Activated naive CD4-positive, alpha-beta T cell treated with anti-CD3 and anti-CD28 coated beads, Interleukin-2, amount 10 ng/mL, durations not matched to agents 7 days and 5 days (primary cell): Measurements from ENCODE around the gene CAMKK2.
A peak's percentile ranks its signal among the peaks of the same experiment; 100 is the strongest.
"Not testable (repeated sequence)": the region's sequence is repeated elsewhere in the genome, so short reads cannot be mapped to it uniquely, and the experiment has no call there.

Experiments
- CTCF ChIA-PET: fragments of 350-600 bp; sonication (Branson Sonifier 250); formaldehyde crosslinking; loops from one replicate; lab custom pipeline; 2021; ENCODE audit warnings: antibody characterized with exemption; lab: Charles Lee
- DNase-seq: peaks from one replicate; pipeline ENCODE4 v3.0.0-alpha.2; 2020
- H3K27ac Mint-ChIP-seq: one replicate; pipeline ENCODE4 v1.8.0; 2021; ENCODE audit warnings: mild to moderate bottlenecking, moderate library complexity, mixed read lengths
- H3K27me3 Mint-ChIP-seq: one replicate; pipeline ENCODE4 v1.8.0; 2021; ENCODE audit warnings: mild to moderate bottlenecking, mixed read lengths
- H3K36me3 Mint-ChIP-seq: one replicate; pipeline ENCODE4 v1.8.0; 2021; ENCODE audit warnings: mixed read lengths
- H3K4me1 Mint-ChIP-seq: one replicate; pipeline ENCODE4 v1.8.0; 2021; ENCODE audit warnings: mixed read lengths
- H3K4me3 Mint-ChIP-seq: one replicate; pipeline ENCODE4 v1.8.0; 2021; ENCODE audit warnings: mild to moderate bottlenecking, moderate library complexity, mixed read lengths
- H3K9me3 Mint-ChIP-seq: one replicate; pipeline ENCODE4 v1.8.0; 2021; ENCODE audit warnings: mixed read lengths

Gene CAMKK2

DNA sequence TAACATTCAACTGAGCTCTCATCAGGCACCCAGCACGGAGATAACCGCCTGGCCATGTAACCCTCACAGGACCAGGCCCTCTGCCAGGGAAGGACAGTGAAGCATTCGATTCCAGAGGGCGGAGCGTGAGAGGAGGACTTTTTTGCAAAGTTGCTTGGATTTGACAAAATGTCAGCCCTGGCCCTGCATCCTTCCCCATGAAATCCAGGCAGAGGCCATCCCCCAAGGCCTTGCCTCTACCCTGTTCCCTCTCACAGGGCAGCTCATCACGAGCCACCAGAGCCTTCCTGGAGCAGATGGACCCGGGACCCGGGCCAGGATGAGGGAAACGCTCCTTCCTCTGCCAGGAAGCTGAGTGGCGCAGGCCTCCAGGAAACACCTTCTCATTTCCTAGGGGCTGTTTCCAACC is 17.0 kb downstream of the CAMKK2 start:
- H3K4me3 Mint-ChIP-seq, result no peak overlapping the region
- no peaks in the 10 kb centered on the region for H3K4me1 Mint-ChIP-seq
- no peak overlapping the region for H3K27ac Mint-ChIP-seq
- H3K36me3 Mint-ChIP-seq, result peaks cover 20% of the 10 kb centered on the region
- no peak for DNase-seq
- no peaks in the 10 kb centered on the region for H3K27me3 Mint-ChIP-seq
- H3K9me3 Mint-ChIP-seq, result no peaks in the 10 kb centered on the region
- CTCF ChIA-PET, result no interaction called here

DNA sequence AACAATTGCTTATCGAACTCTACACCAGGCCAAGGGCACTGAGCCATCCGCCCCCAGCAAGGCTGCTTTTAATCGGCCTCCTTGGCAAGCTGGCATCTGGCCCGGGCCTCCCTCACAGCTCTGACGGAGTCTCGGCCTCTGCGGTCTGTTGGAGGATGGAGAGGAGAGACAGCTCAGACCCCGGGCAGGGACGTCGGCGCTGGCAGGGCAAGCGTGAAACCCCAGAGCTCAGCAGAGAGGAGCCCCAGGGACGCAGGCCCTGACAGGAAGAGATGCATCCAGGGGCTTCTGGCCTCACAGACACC is 17.5 kb downstream of the CAMKK2 start:
- H3K9me3 Mint-ChIP-seq, result no peaks in the 10 kb centered on the region
- H3K4me1 Mint-ChIP-seq, result no peaks in the 10 kb centered on the region
- no peak overlapping the region for H3K4me3 Mint-ChIP-seq
- CTCF ChIA-PET, result no interaction called here
- no peak overlapping the region for H3K27ac Mint-ChIP-seq
- DNase-seq, result no peak
- peaks cover 20% of the 10 kb centered on the region for H3K36me3 Mint-ChIP-seq
- H3K27me3 Mint-ChIP-seq, result no peaks in the 10 kb centered on the region

DNA sequence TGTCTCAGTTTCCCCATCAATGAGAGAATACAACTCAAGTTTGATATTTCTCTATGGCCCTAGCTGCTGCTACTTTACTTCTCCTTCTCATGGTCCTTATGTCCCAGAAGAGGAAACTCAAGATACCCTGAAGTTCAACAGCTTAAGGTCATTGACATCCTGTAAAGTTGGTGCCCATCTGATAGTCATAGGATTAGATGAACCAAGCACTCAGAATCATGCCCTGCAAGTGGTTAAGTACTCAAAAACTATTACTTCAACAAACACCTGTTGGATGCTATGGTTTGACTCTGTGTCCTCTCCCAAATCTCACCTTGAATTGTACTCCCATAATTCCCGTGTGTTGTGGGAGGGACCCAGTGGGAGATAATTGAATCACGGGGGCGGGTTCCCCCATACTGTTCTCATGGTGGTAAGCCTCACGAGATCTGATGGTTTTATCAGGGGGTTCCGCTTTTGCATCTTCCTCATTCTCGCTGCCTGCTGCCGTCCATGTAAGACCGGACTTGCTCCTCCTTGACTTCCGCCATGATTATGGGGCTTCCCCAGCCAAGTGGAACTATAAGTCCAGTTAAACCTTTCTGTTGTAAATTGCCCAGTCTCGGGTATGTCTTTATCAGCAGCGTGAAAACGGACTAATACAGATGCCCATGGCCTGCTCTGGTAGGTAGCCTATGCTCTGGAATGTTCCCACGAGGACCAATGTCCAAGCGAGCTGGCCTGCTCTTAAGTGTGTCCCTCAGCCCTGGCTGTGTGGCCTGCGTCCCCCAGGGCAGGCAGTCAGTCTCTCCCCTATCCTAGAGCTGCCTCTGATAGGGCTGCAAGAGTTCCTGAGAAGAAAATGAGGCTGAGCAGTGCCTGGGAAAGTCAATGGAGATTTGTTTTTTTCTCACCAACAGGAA is 18.1 kb downstream of the CAMKK2 start:
- Mint-ChIP-seq H3K27me3 (no peaks in the 10 kb centered on the region), H3K4me3 (no peak overlapping the region), H3K4me1 (no peaks in the 10 kb centered on the region), H3K9me3 (no peaks in the 10 kb centered on the region), H3K27ac (no peak overlapping the region), H3K36me3 (peaks cover 20% of the 10 kb centered on the region)
- DNase-seq, result no peak
- CTCF ChIA-PET, result no interaction called here

DNA sequence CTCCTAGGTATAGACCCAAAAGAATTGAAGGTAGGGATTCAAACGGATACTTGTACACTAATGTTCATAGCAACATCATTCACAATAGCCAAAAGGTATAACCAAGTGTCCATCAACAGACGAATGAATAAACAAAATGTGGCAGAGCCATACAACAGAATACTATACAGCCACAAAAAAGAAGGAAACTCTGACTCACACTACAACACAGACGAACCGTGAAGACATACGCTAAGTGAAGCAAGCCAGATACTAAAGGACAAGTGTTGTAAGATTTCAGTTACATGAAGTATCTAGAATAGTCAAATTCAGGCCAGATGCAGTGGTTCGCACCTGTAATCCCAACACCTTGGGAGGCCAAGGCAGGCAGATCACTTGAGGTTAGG is 19.1 kb downstream of the CAMKK2 start:
- no peak for DNase-seq
- H3K9me3 Mint-ChIP-seq, result no peaks in the 10 kb centered on the region
- no peak overlapping the region for H3K4me3 Mint-ChIP-seq
- no peak overlapping the region for H3K27ac Mint-ChIP-seq
- H3K36me3 Mint-ChIP-seq, result peaks cover 25% of the 10 kb centered on the region
- CTCF ChIA-PET, result no interaction called here
- H3K4me1 Mint-ChIP-seq, result no peaks in the 10 kb centered on the region
- no peaks in the 10 kb centered on the region for H3K27me3 Mint-ChIP-seq

DNA sequence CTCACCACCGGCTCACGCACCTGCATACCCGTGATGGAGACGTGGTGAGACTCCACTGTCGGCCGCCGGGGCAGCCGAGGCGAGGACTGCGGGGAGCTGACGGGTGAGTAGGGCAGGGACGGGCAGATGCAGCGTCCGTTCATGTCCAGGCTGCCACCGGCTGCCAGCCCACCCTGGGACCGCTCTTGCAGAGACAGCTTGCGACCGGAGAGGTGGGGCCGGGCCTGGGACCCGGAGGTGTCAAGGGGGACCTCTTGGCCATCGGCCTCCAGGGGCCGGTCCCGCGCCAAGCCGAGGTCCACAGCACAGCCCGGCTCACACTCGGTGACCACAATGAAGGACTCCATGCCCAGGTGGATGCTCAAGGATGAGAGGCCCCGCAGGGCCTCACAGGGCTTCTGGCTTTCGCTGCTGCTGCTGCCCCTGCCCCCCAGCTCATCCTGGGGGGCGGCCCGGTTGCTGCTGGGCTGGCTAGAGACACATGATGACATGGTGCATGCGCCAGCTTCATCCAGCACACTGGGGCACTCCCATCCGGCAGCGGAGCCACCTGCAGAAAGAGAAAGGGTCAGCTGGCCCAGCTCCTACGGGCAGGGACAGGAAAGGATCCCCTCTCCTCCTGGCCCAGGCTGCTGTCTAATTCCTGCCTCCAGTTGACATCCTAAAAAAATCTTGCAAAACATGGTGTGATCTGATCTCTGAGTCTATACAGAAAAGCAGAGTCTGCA is 22.3 kb downstream of the CAMKK2 start:
- Mint-ChIP-seq H3K36me3 (peaks cover 35% of the 10 kb centered on the region), H3K4me3 (no peak overlapping the region), H3K27ac (no peak overlapping the region), H3K9me3 (no peaks in the 10 kb centered on the region), H3K4me1 (no peaks in the 10 kb centered on the region), H3K27me3 (no peaks in the 10 kb centered on the region)
- CTCF ChIA-PET, result no interaction called here
- DNase-seq, result no peak

DNA sequence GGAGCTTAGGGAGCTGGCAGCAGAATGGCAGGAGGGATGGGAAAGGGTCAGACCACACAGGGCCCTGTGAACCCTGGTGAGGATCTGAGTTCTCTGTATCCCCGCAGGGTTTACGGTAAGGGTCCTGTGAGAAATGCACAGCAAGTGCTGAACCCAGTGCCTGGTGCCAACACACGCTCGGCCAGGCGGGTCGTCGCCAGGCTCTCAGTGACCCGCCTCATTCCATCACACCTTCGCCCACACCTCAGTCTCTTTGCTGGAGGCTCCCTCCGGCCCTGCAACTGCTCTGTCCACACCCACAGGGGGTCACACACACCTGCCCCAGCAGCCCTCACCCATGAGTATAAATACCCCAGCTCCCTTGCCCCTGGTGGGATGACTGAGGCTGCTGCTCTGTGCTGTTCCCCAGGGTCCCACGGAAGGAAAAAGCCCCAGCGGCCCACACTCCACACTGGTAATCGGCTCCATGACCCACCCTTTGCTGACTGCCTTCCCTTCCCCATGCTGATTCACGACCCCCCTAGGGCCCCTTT is 23.1 kb downstream of the CAMKK2 start:
- no peak for DNase-seq
- CTCF ChIA-PET, result no interaction called here
- no peaks in the 10 kb centered on the region for H3K27me3 Mint-ChIP-seq
- H3K9me3 Mint-ChIP-seq, result no peaks in the 10 kb centered on the region
- H3K36me3 Mint-ChIP-seq, result peaks cover 34% of the 10 kb centered on the region
- no peak overlapping the region for H3K4me3 Mint-ChIP-seq
- H3K4me1 Mint-ChIP-seq, result no peaks in the 10 kb centered on the region
- no peak overlapping the region for H3K27ac Mint-ChIP-seq

DNA sequence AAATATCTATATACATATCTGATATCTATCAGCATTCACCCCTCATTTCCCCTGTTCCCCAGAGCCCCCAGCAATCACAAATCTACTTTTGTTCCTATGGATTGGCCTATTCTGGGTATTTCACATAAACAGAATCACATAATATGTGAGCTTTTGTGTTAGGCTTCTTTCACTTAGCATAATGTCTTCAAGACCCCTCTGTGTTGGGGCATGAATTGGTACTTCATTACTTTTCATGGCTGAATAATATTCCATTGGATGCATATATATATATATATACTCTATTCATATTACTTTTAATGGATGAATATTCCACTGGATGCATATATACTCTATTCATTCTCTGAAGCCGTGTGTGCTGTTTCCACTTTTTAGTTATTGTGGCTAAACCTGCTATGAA is 28.7 kb downstream of the CAMKK2 start:
- H3K4me3 Mint-ChIP-seq, result no peak overlapping the region
- peaks cover 33% of the 10 kb centered on the region for H3K36me3 Mint-ChIP-seq
- DNase-seq, result no peak
- no peaks in the 10 kb centered on the region for H3K9me3 Mint-ChIP-seq
- H3K27ac Mint-ChIP-seq, result no peak overlapping the region
- no peaks in the 10 kb centered on the region for H3K27me3 Mint-ChIP-seq
- CTCF ChIA-PET, result no interaction called here
- no peaks in the 10 kb centered on the region for H3K4me1 Mint-ChIP-seq

DNA sequence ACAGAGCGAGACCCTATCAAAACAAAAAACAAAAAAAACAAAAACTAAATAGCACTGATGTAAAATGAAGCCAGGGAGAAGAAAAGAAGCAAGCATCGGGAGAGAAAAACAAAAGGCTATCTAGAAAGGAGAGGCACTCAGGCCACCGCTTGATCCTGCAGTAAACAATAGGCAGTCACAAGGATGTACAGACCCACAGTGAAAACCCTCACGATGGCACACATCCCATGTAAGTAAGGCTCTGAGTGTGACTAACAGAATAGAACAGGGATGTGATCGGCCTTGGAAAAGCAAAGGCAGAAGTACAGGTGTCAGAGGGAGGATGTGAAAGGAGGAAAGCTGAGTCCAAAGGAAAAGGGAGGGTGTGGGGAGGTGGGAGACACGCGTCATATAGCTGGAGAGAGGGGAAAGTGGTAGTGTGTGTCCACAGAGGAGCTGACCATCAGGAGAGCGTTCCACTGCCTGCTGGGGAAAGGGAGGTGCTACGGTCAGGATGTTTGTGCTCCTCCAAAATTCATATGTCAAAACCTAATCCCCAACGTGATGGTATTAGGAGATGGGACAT is 31.5 kb downstream of the CAMKK2 start:
- Mint-ChIP-seq H3K36me3 (peaks cover 45% of the 10 kb centered on the region), H3K4me3 (no peak overlapping the region), H3K27ac (peak overlapping the region; percentile 65), H3K4me1 (no peaks in the 10 kb centered on the region), H3K9me3 (no peaks in the 10 kb centered on the region), H3K27me3 (no peaks in the 10 kb centered on the region)
- DNase-seq, result no peak
- CTCF ChIA-PET, result no interaction called here

DNA sequence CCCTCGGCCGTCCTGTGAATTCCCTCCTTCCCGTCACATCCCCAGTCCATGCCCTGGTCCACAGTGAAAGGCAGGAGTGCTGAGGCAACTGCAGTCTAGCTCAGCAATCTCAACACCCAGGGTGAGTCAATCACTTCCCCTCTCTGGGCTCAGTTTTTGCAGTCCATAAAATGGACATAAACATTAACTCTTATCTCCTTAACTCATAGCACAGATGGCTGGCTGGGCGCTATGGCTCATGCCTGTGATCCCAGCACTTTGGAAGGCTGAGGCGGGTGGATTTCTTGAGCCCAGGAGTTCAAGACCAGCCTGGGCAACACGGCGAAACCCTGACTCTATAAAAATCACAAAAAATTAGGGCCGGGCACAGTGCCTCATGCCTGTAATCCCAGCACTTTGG is 32.4 kb downstream of the CAMKK2 start:
- no peak overlapping the region for H3K27ac Mint-ChIP-seq
- no peaks in the 10 kb centered on the region for H3K9me3 Mint-ChIP-seq
- no peaks in the 10 kb centered on the region for H3K27me3 Mint-ChIP-seq
- CTCF ChIA-PET, result no interaction called here
- DNase-seq, result no peak
- H3K4me1 Mint-ChIP-seq, result no peaks in the 10 kb centered on the region
- H3K4me3 Mint-ChIP-seq, result no peak overlapping the region
- H3K36me3 Mint-ChIP-seq, result peaks cover 47% of the 10 kb centered on the region

DNA sequence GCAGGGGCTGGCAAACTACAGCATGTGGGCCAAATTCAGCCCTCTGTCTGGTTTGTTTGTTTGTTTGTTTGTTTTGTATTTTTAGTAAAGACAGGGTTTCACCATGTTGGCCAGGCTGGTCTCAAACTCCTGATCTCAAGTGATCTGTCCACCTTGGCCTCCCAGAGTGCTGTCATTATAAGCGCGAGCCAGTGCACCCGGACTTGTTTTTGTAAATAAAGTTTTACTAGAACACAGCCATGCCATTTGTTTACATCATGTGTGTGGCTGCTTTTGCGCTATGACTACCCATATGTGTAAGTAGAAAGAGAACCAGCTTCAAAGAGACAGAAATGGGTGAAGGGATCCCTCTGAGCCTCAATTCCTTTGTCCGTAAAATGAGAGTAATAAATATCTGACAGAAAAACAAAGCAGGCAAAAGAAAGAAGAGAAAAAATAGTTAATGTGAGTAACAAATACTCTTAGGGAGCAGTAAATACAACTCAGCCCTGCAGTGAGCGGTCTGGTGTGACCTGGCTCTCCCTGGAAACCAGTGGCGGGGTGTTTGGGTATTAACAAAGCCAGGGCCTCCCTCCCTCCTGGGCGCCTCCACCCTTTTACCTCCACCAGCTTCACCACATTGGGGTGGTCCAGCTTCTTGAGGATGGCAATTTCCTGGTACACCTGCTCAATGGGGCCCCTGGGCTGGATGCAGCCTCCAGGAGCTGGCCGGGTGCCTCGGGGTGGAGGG is 33.1 kb downstream of the CAMKK2 start:
- Mint-ChIP-seq H3K27ac (no peak overlapping the region), H3K9me3 (no peaks in the 10 kb centered on the region), H3K4me1 (no peaks in the 10 kb centered on the region), H3K4me3 (no peak overlapping the region), H3K27me3 (no peaks in the 10 kb centered on the region), H3K36me3 (peaks cover 48% of the 10 kb centered on the region)
- no peak for DNase-seq
- CTCF ChIA-PET, result no interaction called here

DNA sequence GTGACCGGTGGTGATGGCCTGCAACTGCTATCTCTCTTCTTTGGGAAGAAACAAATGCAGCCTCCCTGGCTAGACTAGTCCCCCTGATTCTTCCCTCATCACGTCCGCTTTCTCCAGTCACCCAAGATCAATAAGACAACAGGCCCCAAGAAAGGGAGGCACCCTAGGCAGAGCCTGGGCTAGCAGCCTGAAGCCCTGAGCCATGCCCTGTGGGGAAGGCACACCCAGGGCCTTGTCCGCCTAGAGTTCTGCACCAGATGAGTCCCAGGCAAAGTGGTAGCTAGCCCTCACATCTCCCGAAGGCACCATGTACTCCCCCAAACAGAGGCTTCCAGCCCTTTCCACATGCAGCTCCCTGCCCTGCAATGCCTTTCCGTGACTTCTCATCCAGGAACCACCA is 35.1 kb downstream of the CAMKK2 start:
- Mint-ChIP-seq H3K27me3 (no peaks in the 10 kb centered on the region), H3K9me3 (no peaks in the 10 kb centered on the region), H3K36me3 (peaks cover 50% of the 10 kb centered on the region), H3K4me3 (no peak overlapping the region), H3K4me1 (no peaks in the 10 kb centered on the region), H3K27ac (peak overlapping the region; percentile 47)
- DNase-seq, result no peak
- CTCF ChIA-PET, result no interaction called here

DNA sequence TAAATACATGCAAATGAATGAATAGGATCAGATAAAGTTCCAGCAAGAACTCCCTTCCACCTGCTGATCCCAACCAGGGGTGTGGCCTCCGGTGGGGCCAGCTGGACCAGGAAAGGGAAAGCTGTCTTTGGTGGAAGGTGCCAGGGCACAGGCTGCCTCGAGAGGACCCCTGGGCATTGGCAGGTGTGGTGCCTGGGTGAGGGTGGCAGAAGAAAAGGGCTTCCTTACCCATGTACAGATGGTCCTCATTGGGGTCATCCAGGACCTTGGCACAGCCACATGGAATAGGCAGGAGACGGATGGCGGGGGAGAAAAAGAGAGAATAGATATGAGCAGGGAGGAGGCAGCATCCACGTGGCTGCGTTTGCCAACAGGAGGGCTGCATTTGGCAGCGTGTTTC is 36.4 kb downstream of the CAMKK2 start:
- H3K9me3 Mint-ChIP-seq, result no peaks in the 10 kb centered on the region
- peaks cover 50% of the 10 kb centered on the region for H3K36me3 Mint-ChIP-seq
- no peak for DNase-seq
- CTCF ChIA-PET, result no interaction called here
- no peaks in the 10 kb centered on the region for H3K27me3 Mint-ChIP-seq
- no peak overlapping the region for H3K27ac Mint-ChIP-seq
- H3K4me3 Mint-ChIP-seq, result no peak overlapping the region
- no peaks in the 10 kb centered on the region for H3K4me1 Mint-ChIP-seq

DNA sequence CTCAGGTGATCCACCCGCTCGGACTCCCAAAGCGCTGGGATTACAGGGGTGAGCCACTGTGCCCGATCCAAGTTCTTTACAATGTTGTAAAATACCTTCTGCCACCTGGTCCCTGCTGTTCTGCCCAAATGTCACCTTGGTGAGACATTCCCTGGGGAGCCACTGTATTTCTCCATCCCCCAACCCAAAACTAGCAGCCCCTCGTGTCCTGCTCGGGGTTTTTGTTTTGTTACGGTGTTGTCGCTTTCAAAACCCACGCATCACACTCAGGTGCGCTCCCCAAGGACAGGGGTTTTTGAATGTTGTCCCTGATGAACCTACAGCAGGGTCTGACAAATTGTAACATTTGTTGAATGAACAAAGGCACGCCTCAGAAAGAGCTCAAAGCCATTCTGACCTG is 37.4 kb downstream of the CAMKK2 start:
- no peak overlapping the region for H3K27ac Mint-ChIP-seq
- no peaks in the 10 kb centered on the region for H3K9me3 Mint-ChIP-seq
- CTCF ChIA-PET, result no interaction called here
- no peaks in the 10 kb centered on the region for H3K4me1 Mint-ChIP-seq
- DNase-seq, result no peak
- peaks cover 55% of the 10 kb centered on the region for H3K36me3 Mint-ChIP-seq
- no peak overlapping the region for H3K4me3 Mint-ChIP-seq
- H3K27me3 Mint-ChIP-seq, result no peaks in the 10 kb centered on the region

DNA sequence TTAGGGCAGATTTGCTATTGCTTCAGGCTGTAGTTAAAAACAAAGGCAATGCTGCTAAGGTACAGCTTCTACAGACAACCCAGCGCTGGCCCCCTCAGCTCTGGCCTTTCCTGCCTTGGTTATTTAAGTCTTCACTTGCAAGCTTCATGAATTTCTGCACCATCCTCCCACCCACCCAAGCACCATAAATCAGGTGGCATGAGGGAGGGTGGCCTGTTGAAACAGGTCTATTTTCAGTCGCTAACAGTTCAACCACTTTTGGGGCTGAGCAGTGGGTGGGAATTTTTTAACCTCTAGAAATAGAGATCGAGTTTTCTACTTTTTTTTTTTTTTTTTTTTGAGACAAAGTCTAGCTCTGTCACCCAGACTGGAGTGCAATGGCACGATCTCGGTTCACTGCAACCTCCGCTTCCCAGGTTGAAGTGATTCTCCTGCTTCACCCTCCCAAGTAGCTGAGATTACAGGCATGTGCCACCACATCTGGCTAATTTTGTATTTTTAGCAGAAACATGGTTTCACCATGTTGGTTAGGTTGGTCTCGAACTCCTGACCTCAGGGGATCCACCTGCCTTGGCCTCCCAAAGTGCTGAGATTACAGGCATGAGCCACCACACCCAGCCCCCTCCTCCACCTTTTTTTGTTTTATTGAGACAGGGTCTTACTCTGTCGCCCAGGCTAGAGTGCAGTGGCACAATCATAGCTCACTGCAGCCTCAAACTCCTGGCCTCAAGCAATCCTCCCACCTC is 38.6 kb downstream of the CAMKK2 start:
- H3K36me3 Mint-ChIP-seq, result peaks cover 63% of the 10 kb centered on the region
- not testable (repeated sequence) for H3K27me3 Mint-ChIP-seq, DNase-seq, H3K4me3 Mint-ChIP-seq, H3K4me1 Mint-ChIP-seq, H3K27ac Mint-ChIP-seq, H3K9me3 Mint-ChIP-seq
- CTCF ChIA-PET, result interaction anchor here (0.7 kb wide), 1 partner anchor 198 kb away, joined by 3 read pairs; no protein-coding TSS in a partner anchor
